ENCODE data around the gene PLXDC1. TPM values are rescaled to one million over a fixed set of nuclear protein-coding genes. Genes with fewer than 3 reads are reported as not detected.
"Not testable (repeated sequence)": the region's sequence is repeated elsewhere in the genome, so short reads cannot be mapped to it uniquely, and the experiment has no call there.

The PLXDC1 gene
- total and polyA plus RNA-seq, 2 of the 13 experiments (the other 11 are each of a cell fraction or from before 2014, with no cell fraction given): not detected

DNA sequence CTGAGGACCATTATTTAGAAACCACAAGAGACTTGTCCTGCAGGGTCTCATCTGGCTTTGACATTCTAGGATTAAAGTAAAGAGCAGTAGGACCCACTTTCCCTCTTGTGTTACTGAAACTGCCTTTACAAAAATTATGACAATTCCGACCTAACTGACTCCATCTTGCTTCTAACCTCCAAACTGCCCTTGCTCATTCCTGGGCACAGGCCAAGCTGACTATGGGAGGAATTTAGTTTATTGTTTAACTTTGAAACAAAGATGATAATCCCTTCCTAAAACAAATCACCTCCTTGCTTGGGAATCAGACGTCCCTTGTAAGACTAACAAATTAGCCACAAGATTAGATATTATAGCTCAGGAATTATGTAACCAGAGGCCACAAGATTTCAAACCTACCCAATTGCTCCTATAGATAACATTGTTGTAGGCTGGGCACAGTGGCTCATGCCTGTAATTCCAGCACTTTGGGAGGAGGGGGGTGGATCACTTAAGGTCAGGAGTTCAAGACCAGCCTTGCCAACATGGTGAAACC lies 97.3 kb downstream of the PLXDC1 start:
- in situ Hi-C loops (cut with HindIII; ENCODE audit: extremely low pct_ligation_motif_present, low pct_unique_long_range_greater_than_20kb) (no loop called here), intact Hi-C loops (cut with micrococcal nuclease; ENCODE audit: unreplicated experiment) (no loop called here)
- WGBS (ENCODE audit: low lambda C conversion rate): 17% methylated on average over 2 of the region's 2 CpGs
- ChIA-PET POLR2A (no interaction called here), CTCF (ENCODE audit: low intra/inter-chr PET ratio, low total read pairs) (no interaction called here)
- no peak for DNase-seq (ENCODE audit: low spot score)
- no peak for ATAC-seq
- Histone ChIP-seq H2AFZ (ENCODE audit: low read length) (no peak overlapping the region), H3K9me3 (ENCODE audit: low read length) (0 out of 2 replicates have a peak, but pooled peaks cover 5% of the 10 kb centered on the region), H3K27me3 (ENCODE audit: control insufficient read depth in 1 of 2, insufficient read depth in 2 of 2, low read length in 2 of 2) (peaks cover 2 to 32% of the 10 kb centered on the region in 2 experiments; a peak in 3 of 5 replicates), H3K79me2 (ENCODE audit: insufficient read depth, low read length) (no peaks in the 10 kb centered on the region), H3K4me1 (ENCODE audit: insufficient read depth, low read length) (peaks cover 42% of the 10 kb centered on the region), H3K9ac (ENCODE audit: insufficient read depth, low read depth, low read length) (no peak overlapping the region), H3K36me3 (replicated peaks in 1 of 2; ENCODE audit: control insufficient read depth in 1 of 2, insufficient read depth in 2 of 2, low read length in 2 of 2) (no peaks in the 10 kb centered on the region), H3K4me2 (ENCODE audit: low read depth, low read length) (no peak overlapping the region), H4K20me1 (ENCODE audit: insufficient read depth, low read length) (no peaks in the 10 kb centered on the region), H3K4me3 (replicated peaks in 1 of 3; ENCODE audit: insufficient read depth in 1 of 3, low read depth in 2 of 3, low read length in 3 of 3) (no peak overlapping the region), H3K27ac (ENCODE audit: extremely low read length, insufficient read depth, low read length) (no peak overlapping the region)
- BruUV-seq (replicated peaks): no TSS peak
- TF ChIP-seq ZNF781 (CRISPR knock-in tag; IDR thresholded peaks at IDR 0.05; ENCODE audit: borderline replicate concordance, not compliant biosample characterization) (no peak), ZNF292 (CRISPR knock-in tag; IDR thresholded peaks at IDR 0.05; ENCODE audit: borderline replicate concordance, low read depth) (no peak), ZC3H13 (CRISPR knock-in tag; IDR thresholded peaks at IDR 0.05) (no peak), ZBTB38 (CRISPR knock-in tag; IDR thresholded peaks at IDR 0.05) (no peak), WIZ (CRISPR knock-in tag; IDR thresholded peaks at IDR 0.05) (no peak), SSRP1 (CRISPR knock-in tag; IDR thresholded peaks at IDR 0.05) (no peak), JUND (CRISPR knock-in tag; IDR thresholded peaks at IDR 0.05) (no peak)
- TF ChIP-seq, protein P1, sequence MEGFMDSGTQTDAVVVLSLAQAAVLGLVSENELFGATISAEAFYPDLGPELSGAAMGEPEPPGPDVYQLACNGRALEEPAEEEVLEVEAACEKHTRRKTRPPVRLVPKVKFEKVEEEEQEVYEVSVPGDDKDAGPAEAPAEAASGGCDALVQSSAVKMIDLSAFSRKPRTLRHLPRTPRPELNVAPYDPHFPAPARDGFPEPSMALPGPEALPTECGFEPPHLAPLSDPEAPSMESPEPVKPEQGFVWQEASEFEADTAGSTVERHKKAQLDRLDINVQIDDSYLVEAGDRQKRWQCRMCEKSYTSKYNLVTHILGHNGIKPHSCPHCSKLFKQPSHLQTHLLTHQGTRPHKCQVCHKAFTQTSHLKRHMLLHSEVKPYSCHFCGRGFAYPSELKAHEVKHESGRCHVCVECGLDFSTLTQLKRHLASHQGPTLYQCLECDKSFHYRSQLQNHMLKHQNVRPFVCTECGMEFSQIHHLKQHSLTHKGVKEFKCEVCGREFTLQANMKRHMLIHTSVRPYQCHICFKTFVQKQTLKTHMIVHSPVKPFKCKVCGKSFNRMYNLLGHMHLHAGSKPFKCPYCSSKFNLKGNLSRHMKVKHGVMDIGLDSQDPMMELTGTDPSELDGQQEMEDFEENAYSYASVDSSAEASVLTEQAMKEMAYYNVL (CRISPR knock-in tag; IDR thresholded peaks at IDR 0.05; ENCODE audit: borderline replicate concordance): no peak
- TF ChIP-seq, protein P2, sequence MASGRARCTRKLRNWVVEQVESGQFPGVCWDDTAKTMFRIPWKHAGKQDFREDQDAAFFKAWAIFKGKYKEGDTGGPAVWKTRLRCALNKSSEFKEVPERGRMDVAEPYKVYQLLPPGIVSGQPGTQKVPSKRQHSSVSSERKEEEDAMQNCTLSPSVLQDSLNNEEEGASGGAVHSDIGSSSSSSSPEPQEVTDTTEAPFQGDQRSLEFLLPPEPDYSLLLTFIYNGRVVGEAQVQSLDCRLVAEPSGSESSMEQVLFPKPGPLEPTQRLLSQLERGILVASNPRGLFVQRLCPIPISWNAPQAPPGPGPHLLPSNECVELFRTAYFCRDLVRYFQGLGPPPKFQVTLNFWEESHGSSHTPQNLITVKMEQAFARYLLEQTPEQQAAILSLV (CRISPR knock-in tag; IDR thresholded peaks at IDR 0.05; ENCODE audit: borderline replicate concordance): no peak
- peak; percentile 43 for FAIRE-seq

DNA sequence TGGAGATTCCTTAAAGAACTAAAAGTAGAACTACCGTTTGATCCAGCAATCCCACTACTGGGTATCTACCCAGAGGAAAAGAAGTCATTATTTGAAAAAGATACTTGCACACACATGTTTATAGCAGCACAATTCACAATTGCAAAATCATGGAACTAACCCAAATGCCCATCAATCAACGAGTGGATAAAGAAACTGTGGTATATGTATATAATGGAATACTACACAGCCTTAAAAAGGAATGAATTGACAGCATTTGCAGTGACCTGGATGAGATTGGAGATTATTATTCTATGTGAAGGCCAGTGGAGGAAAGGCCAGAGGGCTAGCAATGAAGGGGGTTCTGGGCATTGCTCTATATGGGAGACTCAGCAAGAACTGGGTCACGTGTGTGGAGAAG lies 99.0 kb downstream of the PLXDC1 start:
- POLR2A ChIA-PET; BruUV-seq (replicated peaks); H3K9ac ChIP-seq (ENCODE audit: insufficient read depth, low read depth, low read length); H3K4me3 ChIP-seq (replicated peaks in 1 of 3; ENCODE audit: insufficient read depth in 1 of 3, low read depth in 2 of 3, low read length in 3 of 3); intact Hi-C loops (cut with micrococcal nuclease; ENCODE audit: unreplicated experiment); CTCF ChIA-PET (ENCODE audit: low intra/inter-chr PET ratio, low total read pairs); H3K79me2 ChIP-seq (ENCODE audit: insufficient read depth, low read length); H3K27ac ChIP-seq (ENCODE audit: extremely low read length, insufficient read depth, low read length); H2AFZ ChIP-seq (ENCODE audit: low read length); H3K36me3 ChIP-seq (replicated peaks in 1 of 2; ENCODE audit: control insufficient read depth in 1 of 2, insufficient read depth in 2 of 2, low read length in 2 of 2); ATAC-seq; H3K4me2 ChIP-seq (ENCODE audit: low read depth, low read length); H4K20me1 ChIP-seq (ENCODE audit: insufficient read depth, low read length); in situ Hi-C loops (cut with HindIII; ENCODE audit: extremely low pct_ligation_motif_present, low pct_unique_long_range_greater_than_20kb); FAIRE-seq; DNase-seq (ENCODE audit: low spot score): not testable (repeated sequence)
- Histone ChIP-seq H3K9me3 (ENCODE audit: low read length) (peaks cover 17% of the 10 kb centered on the region), H3K4me1 (ENCODE audit: insufficient read depth, low read length) (peaks cover 25% of the 10 kb centered on the region), H3K27me3 (ENCODE audit: control insufficient read depth in 1 of 2, insufficient read depth in 2 of 2, low read length in 2 of 2) (peaks cover 2 to 32% of the 10 kb centered on the region in 2 experiments; a peak in 3 of 5 replicates)
- 12% methylated on average over 3 of the region's 3 CpGs for WGBS (ENCODE audit: low lambda C conversion rate)
